DND-41 (cell line): ENCODE results near the gene SRGAP3.

Experiments used
- EZH2 ChIP-seq: IDR thresholded peaks from 3 replicates; pipeline ENCODE4 v1.6.1; 2012; ENCODE audit warnings: borderline replicate concordance, low read depth, mild to moderate bottlenecking, moderate library complexity, low read length, inconsistent platforms; ENCODE audit not compliant: severe bottlenecking
- TF ChIP-seq, protein P1 (sequence below): IDR thresholded peaks from 2 replicates; pipeline ENCODE4 v1.5.1; 2012; ENCODE audit warnings: borderline replicate concordance, low read length, moderate library complexity, mild to moderate bottlenecking; ENCODE audit not compliant: poor library complexity, severe bottlenecking; ENCODE audit errors: extremely low read depth

- TF ChIP-seq, protein P1, sequence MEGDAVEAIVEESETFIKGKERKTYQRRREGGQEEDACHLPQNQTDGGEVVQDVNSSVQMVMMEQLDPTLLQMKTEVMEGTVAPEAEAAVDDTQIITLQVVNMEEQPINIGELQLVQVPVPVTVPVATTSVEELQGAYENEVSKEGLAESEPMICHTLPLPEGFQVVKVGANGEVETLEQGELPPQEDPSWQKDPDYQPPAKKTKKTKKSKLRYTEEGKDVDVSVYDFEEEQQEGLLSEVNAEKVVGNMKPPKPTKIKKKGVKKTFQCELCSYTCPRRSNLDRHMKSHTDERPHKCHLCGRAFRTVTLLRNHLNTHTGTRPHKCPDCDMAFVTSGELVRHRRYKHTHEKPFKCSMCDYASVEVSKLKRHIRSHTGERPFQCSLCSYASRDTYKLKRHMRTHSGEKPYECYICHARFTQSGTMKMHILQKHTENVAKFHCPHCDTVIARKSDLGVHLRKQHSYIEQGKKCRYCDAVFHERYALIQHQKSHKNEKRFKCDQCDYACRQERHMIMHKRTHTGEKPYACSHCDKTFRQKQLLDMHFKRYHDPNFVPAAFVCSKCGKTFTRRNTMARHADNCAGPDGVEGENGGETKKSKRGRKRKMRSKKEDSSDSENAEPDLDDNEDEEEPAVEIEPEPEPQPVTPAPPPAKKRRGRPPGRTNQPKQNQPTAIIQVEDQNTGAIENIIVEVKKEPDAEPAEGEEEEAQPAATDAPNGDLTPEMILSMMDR: no peak
- TF ChIP-seq EZH2: no peak
These were observed 19.6 kb downstream of the SRGAP3 start for GRCh38 chr3:9229879-9230278.
